PC-3 (cell line): Measurements from ENCODE around the gene HHIPL1.

Source experiments
- EZH2phosphoT487 ChIP-seq: fragments of 300-600 bp; sonication (generic); IDR thresholded peaks from 2 replicates; pipeline ENCODE4 v1.6.1; 2018; ENCODE audit warnings: mild to moderate bottlenecking, antibody characterized with exemption, low read length, borderline replicate concordance
- TF ChIP-seq, protein P1 (sequence below): fragments of 300-600 bp; sonication (generic); conservative IDR thresholded peaks from 2 replicates; pipeline ENCODE4 v1.5.1; 2017; ENCODE audit warnings: antibody characterized with exemption, low read depth, mild to moderate bottlenecking, low read length

DNA sequence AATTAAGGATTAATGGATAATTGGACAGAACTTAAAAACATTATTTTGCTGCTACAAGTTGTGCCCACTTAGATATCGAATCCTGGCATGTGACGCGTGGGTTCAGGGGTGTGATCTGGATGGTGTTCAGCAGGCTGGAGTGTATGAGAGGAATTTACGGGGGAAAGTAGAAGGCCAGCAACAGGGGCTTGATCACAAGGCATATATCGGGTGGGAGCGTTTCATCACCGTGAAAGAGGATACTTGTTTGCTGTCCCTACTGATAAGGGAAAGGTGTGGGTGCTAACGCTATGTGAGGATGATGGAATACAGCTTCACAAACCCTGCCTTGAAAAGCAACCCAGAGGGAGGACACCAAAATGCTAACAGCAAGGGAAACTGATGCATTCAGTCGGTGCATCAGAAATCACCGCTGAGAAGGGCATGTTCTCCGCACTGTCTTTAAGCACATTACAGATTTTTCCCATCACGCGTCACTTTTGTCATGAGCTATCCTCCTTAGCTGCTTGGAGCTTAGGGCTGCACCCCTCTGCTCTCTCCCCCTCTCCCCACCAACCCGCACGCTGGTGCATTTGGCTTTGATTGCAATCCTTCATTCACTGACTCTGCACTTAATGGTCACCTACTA lies 13.4 kb downstream of the HHIPL1 start:
- TF ChIP-seq, protein P1, sequence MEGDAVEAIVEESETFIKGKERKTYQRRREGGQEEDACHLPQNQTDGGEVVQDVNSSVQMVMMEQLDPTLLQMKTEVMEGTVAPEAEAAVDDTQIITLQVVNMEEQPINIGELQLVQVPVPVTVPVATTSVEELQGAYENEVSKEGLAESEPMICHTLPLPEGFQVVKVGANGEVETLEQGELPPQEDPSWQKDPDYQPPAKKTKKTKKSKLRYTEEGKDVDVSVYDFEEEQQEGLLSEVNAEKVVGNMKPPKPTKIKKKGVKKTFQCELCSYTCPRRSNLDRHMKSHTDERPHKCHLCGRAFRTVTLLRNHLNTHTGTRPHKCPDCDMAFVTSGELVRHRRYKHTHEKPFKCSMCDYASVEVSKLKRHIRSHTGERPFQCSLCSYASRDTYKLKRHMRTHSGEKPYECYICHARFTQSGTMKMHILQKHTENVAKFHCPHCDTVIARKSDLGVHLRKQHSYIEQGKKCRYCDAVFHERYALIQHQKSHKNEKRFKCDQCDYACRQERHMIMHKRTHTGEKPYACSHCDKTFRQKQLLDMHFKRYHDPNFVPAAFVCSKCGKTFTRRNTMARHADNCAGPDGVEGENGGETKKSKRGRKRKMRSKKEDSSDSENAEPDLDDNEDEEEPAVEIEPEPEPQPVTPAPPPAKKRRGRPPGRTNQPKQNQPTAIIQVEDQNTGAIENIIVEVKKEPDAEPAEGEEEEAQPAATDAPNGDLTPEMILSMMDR: no peak
- TF ChIP-seq EZH2phosphoT487: no peak
